ENCODE data around the gene EED.
"Not testable (repeated sequence)": the region's sequence is repeated elsewhere in the genome, so short reads cannot be mapped to it uniquely, and the experiment has no call there.

Gene EED

GRCh38 chr11:86219311-86220193, 25.0 kb upstream of the EED start:
- no peak for DNase-seq

DNA sequence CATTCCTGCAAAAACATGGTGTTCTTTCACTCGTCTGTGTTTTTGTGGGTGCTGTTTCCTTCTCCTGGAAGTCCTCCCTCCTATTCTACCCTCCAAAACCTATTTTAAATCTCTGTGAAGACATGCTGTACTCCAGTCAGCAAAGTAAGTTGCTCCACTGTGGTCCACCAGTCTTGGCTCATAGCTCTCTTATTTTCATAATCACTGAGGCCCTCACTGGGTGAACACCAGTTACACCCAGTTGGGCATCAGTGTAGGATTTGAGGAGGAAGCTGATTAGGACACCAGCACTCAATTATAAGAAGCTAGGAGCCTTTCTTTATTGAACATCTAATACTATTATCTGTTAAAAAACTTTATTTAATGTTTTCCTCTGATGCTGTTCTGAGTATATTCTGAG, 23.9 kb upstream of the EED start:
- DNase-seq: no peak

- DNase-seq: no peak
These were observed 22.5 kb upstream of the EED start for GRCh38 chr11:86222081-86222480.

- DNase-seq: not testable (repeated sequence)
These were observed 20.0 kb upstream of the EED start for GRCh38 chr11:86224575-86224974.

DNA sequence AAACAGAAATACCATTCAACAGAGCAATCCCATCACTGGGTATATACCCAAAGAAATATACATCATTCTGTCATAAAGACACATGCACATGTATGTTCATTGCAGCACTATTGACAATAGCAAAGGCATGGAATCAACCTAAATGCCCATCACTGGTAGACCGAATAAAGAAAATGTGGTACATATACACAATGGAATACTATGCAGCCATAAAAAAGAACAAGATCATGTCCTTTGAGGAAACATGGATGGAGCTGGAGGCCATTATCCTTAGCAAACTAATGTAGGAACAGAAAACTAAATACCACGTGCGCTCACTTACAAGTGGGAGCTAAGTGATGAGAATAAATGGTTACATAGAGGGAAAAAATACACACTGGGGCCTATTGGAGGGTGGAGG, 19.2 kb upstream of the EED start:
- not testable (repeated sequence) for DNase-seq

GRCh38 chr11:86228269-86229038, 16.1 kb upstream of the EED start:
- no peak for DNase-seq

- not testable (repeated sequence) for DNase-seq
These were observed 15.6 kb upstream of the EED start for GRCh38 chr11:86229039-86229330.

GRCh38 chr11:86230179-86230804, 14.3 kb upstream of the EED start:
- DNase-seq: no peak

GRCh38 chr11:86230921-86231434, 13.6 kb upstream of the EED start:
- DNase-seq: no peak

DNA sequence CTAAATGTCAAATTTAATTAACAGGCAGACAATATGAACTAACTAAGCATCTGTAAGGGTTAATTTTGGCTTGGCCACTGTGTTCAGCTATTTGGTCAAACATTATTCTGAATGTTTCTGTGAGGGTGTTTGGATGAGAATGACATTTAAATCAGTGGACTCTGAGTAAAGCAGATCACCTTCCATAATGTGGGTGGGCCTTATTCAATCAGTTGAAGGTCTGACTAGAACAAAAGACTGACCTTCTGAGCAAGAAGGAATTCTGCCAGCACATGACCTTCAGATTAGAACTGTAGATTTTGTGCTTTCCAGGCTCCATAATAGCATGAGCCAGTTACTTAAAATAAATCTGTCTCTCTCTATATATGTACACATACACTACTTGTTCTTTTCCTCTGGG, 12.0 kb upstream of the EED start:
- no peak for DNase-seq

DNA sequence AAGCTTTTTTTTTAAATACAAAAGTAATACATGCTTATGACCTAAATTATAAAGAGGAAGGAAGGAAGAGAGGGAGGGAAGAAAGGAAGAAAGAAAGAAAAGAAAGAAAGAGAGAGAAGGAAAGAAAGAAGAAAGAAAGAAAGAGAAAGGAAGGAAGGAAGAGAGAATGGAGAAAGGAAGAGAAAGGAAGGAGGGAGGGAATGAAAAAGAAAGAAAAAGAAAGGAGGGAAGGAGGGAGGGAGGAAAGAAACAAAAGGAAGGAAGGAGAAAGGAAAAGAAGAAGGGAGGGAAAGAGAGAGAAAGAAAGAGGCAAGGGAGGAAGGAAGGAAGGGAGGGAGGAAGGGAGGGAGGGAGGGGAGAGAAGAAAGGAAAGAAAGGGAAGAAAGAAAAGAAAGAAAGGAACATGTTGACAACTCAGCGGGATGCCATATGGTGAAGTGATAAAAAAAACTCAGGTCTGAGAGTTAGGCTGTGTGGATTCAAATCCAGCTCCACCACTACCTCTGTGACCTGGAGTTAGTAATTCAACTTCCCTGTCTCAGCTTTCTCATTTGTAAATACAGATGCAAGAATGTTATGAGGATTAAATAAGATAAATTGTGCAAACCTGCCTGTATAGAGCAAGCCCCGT, 9.6 kb upstream of the EED start:
- no peak for DNase-seq

DNA sequence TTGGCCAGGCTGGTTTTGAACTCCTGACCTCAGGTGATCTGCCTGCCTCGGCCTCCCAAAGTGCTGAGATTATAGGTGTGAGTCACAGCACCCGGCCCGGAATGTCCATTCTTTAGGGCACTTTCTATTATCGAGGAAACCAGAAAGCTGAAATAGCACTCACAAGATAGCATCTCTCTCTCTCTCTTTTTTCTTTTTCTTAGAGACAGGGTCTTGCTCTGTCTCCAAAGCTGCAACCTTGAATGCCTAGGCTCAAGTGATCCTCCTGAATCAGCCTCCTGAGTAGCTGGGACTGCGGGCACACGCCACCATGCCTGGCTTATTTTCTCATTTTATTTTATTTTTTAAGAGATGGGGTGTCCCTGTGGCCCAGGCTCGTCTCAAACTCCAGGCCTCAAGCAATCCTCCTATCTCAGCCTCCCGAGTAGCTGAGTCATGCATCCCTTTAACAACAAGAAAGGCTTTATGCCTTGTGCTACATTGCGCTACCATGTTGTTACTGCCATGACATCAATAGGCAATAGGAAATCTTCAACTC, 7.2 kb upstream of the EED start:
- DNase-seq: no peak

DNA sequence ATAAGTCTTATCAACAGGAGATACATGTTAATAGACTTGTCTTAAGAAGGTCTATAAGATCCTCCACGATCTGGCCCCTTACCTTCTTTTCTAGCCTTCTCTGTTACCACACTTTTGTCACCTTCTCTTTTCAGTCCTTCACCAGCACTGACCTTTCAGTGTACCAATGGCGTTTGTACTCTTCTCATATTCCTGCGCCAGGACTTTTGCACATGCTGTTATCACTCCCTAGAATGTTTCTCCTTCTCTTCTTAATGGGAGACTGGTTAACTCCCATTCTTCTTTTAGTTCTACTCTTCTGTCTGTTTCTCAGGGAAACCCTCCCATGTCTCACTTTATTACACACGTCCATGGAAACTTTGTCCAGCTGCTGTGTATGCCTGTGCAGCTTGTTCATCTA, 4.4 kb upstream of the EED start:
- DNase-seq: no peak

DNA sequence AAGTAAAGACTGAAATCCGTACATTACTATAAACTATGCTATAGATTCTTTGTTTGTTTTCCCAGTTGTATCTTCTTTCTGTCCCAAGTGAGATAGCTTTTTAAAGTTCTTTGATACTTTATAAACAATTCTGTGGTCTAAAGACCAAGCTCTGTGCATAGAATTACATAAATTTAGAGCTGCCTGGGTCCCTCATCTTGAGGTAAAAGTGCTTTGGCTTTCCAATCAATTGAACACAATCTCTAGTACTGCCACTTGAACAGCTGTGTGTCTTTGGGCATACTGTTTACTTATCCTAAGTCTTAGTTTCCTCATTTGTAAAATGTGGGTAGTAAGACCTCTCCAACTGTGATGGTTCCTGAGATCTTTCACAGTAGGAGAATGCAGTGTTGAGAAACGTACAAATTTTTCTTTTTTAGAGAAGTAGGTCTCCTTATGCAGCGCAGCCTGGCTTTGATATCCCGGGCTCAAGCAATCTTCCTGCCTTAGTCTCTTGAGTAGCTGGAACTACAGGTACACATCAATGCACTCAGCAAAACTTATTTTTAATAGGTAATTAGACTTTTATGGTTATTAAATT, 2.5 kb upstream of the EED start:
- DNase-seq: no peak

- no peak for DNase-seq
These were observed 1.2 kb upstream of the EED start for GRCh38 chr11:86243396-86243795.

DNA sequence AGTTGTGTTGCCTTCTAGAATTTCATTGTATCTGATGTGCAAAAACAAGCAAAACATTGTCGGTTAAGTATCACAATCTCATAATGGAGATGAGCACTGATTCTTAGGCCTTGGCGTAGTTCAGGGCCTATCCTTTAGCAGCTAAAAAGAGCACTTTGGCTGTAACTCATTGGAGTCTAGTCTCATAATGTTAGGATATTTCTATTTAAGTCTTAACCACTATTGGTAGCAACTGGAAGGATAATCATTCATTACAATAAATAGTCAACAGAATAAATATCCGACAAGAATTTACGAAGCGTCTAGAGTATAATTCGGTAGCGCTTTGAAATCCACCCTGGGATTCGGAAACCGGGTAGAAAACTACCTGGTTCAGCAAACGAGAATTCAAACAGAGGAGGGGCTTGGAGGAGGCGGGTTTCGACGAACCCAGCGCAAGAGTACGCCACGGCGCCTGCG, 461 bp upstream of the EED start:
- peak; percentile 91 for DNase-seq

- DNase-seq: no peak
These were observed 1.1 kb downstream of the EED start for GRCh38 chr11:86245369-86246292.

GRCh38 chr11:86246293-86246675, 1.7 kb downstream of the EED start:
- no peak for DNase-seq

- no peak for DNase-seq
These were observed 3.1 kb downstream of the EED start for GRCh38 chr11:86247608-86248007.

GRCh38 chr11:86248609-86249008, 4.1 kb downstream of the EED start:
- no peak for DNase-seq

All from DMS79 (cell line).